Epithelial cell of esophagus (primary cell): ENCODE results near the gene FASTK.

ENCODE experiments used
- DNase-seq: peaks from one replicate; pipeline ENCODE4 v3.0.0; 2010; ENCODE audit warnings: low read depth
- H3K4me3 ChIP-seq: 2 replicates; pipeline ENCODE4 v1.5.1; 2011; ENCODE audit warnings: mild to moderate bottlenecking, low read length, control low read depth
- CTCF ChIP-seq: IDR thresholded peaks from 2 replicates; pipeline ENCODE4 v1.5.1; 2011; ENCODE audit warnings: low read depth, mild to moderate bottlenecking, low read length, control low read depth, inconsistent platforms; ENCODE audit not compliant: insufficient read depth; ENCODE audit errors: missing control alignments

Gene FASTK

GRCh38 chr7:151091003-151091402 is 10.4 kb upstream of the FASTK start:
- no peak overlapping the region for H3K4me3 ChIP-seq
- no peak for DNase-seq
- no peak for TF ChIP-seq CTCF

- no peak overlapping the region for H3K4me3 ChIP-seq
- no peak for DNase-seq
- no peak for TF ChIP-seq CTCF
Measured at GRCh38 chr7:151089893-151090730, 9.5 kb upstream of the FASTK start.

DNA sequence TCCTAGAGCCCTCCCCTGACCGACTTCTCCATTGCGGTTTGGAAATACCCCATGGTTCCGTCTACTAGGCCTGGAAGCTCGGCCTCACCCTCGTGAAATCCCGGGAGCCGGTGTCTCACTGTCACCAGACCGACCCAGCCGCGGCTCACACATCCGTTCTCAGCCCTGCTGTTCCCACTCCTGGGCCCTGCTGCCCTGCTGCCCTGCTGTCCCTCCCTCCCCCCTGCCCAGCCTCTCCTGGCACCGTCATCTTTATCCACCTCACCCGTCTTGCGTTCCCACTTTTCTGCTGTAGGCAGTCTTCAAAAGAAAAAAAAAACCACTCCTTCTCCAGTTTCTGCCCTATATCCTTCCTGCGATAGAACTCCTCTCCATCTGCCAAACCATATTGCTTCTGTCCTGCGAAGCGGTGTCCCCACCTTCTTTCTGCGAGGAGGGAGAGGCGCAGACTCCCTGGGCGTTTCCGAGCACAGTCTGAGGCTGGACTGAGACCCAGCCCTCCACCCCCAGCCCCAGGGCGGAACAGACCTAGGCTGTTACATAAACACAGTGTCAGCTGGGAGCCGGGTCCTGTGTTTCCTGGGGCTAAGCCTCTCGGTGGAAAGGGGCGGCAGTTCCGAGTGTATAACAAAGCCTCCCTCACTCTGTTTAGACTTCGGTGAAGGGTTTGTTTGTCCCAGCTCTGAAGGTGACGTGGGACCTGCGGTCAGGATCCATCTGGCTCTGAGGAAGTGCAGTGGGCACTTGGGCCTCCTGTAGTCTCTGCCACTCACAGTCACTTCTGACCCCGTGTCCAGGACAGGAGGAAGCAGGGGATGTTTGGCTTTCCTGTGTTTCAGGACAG is 8.5 kb upstream of the FASTK start:
- H3K4me3 ChIP-seq = peak overlapping the region; percentile 72
- DNase-seq = peak; percentile 59
- no peak for TF ChIP-seq CTCF

GRCh38 chr7:151088019-151088855 is 7.6 kb upstream of the FASTK start:
- H3K4me3 ChIP-seq = peak overlapping the region; percentile 72
- no peak for DNase-seq
- no peak for TF ChIP-seq CTCF

DNA sequence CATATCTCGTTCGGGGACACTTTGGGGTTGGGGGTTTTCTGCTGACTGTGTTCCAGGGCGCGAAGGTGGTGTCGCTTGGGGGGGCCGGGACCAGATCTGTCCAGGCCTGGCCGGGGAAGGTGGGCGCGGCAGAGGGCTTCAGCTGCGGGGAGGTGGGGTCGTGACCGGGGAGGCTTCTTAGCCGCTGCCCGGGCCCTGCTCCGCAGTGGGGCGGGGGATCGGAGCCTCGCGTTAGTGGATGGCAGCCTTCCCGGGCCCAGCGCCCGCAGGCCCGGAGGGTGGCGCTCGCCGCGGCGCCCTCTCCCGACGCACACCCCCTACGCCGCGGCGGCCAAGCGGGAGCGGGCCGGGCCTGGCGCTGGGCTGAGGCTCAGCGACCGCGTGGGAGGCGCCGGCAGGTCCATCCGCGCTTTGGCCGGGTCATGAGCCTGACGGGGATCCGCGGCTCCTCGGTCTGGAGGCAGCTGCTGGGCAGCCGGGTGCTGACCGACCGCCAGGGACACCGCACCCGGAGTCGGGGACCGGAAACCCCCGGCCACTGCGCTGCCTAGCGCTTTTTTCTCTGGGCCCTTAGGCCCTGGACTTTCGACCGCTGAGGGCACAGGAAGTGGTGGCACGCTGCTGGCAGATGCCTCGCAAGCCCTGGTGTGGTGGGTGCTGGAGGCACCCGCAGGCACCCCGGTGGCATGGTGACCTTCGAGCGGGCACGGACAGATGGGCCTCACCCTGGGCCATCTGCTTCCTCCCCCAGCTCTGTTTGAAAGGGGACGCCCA is 6.8 kb upstream of the FASTK start:
- H3K4me3 ChIP-seq = peak overlapping the region; percentile 72
- no peak for TF ChIP-seq CTCF
- DNase-seq = peak; percentile 68

DNA sequence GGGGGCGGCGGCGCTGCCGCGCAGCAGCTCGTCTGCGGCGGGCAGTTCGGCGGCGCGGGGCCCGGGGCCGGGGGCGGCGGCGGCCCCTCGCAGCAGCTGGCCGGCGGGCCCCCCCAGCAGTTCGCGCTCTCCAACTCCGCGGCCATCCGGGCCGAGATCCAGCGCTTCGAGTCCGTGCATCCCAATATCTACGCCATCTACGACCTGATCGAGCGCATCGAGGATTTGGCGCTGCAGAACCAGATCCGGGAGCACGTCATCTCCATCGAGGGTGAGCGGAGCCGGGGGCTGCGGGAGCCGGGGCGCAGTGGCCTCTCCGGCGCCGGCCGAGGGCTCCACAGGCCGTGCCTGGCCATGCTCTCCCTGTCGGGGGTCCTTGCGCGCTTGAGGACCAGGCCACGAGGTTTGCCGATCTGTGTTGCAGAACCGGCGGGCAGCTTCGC is 6.2 kb upstream of the FASTK start:
- H3K4me3 ChIP-seq = peak overlapping the region; percentile 72
- no peak for TF ChIP-seq CTCF
- peak; percentile 52 for DNase-seq
